Activated CD8-positive, alpha-beta memory T cell treated with anti-CD3 and anti-CD28 coated beads, Interleukin-2, amount 10 ng/mL, durations not matched to agents 7 days and 5 days (primary cell): ENCODE data around the gene CLEC7A. TPM values are rescaled to one million over a fixed set of nuclear protein-coding genes. Genes with fewer than 3 reads are reported as not detected.

Source experiments
- ATAC-seq: fragments of 150-1000 bp; cut with Tn5 transposase; one replicate; pipeline ENCODE4 v1.10.0; 2021; ENCODE audit warnings: moderate library complexity
- CTCF ChIA-PET: fragments of 350-600 bp; sonication (Branson Sonifier 250); formaldehyde crosslinking; loops from one replicate; lab custom pipeline; 2021; ENCODE audit warnings: antibody characterized with exemption; lab: Charles Lee
- DNase-seq: peaks from one replicate; pipeline ENCODE4 v3.0.0-alpha.2; 2020
- H3K27ac Mint-ChIP-seq: one replicate; pipeline ENCODE4 v1.8.0; 2021; ENCODE audit warnings: mild to moderate bottlenecking, mixed read lengths
- H3K27me3 Mint-ChIP-seq: one replicate; pipeline ENCODE4 v1.8.0; 2021; ENCODE audit warnings: mixed read lengths
- H3K36me3 Mint-ChIP-seq: one replicate; pipeline ENCODE4 v1.8.0; 2021; ENCODE audit warnings: mild to moderate bottlenecking, mixed read lengths
- H3K4me1 Mint-ChIP-seq: one replicate; pipeline ENCODE4 v1.8.0; 2021; ENCODE audit warnings: mixed read lengths
- H3K4me3 Mint-ChIP-seq: one replicate; pipeline ENCODE4 v1.8.0; 2021; ENCODE audit warnings: mild to moderate bottlenecking, moderate library complexity, mixed read lengths
- H3K9me3 Mint-ChIP-seq: one replicate; pipeline ENCODE4 v1.8.0; 2022; ENCODE audit warnings: low read depth, mixed read lengths
- total RNA-seq, 2 experiments: library from RNA; stranded (reverse); gene quantifications; one replicate each; pipeline ENCODE4 v1.2.3, GENCODE V29; 2021

CLEC7A gene
- total RNA-seq, 2 experiments from 2014 or later = 0.26 TPM; not detected in 1

DNA sequence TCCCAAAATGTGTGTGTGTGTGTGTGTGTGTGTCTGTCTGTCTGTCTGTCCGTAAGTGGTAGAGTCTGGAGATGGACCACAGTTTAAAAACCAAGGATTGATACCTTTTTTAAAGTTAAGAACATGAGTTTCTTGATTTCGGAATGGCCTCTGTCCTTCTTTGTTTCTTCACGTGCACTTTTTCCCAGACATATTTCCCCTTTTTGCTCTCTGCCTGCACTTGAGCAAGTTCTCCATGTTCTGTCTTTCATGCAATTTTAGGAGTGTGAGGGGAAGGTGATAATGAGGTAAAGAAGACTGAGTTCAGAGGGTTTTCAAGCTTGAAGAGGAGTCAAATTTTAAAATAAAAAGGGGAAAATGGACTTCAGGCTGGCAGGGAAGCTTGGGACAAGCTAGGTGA lies 29.3 kb upstream of the CLEC7A start:
- Mint-ChIP-seq H3K27me3 (peaks cover 29% of the 10 kb centered on the region), H3K4me1 (peaks cover 2% of the 10 kb centered on the region), H3K36me3 (no peaks in the 10 kb centered on the region), H3K9me3 (no peaks in the 10 kb centered on the region), H3K4me3 (no peak overlapping the region), H3K27ac (no peak overlapping the region)
- DNase-seq = no peak
- no peak for ATAC-seq
- CTCF ChIA-PET = interaction anchor here (0.6 to 1.3 kb wide), 2 partner anchors 8 to 32 kb away, joined by 3 read pairs; no protein-coding TSS in a partner anchor

DNA sequence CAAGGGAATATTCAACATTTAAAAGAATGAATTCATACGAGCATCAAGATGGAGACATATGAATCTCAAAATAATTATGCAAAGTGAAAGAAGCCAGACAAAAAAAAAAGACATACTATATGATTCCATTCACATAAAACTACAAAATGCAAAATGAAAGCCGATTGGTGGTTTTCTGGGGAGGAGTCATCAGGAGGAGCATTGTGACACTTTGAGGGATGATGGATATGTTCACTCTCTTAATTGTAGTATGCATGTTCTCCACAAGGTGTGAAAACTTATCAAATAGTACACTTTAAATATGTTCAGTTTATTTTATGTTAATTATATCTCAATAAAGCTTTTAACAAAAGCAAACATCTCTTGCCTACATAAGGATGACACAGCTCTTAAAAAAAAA lies 28.4 kb upstream of the CLEC7A start:
- ATAC-seq = no peak
- Mint-ChIP-seq H3K27me3 (peaks cover 31% of the 10 kb centered on the region), H3K9me3 (no peaks in the 10 kb centered on the region), H3K4me1 (peaks cover 8% of the 10 kb centered on the region), H3K4me3 (no peak overlapping the region), H3K36me3 (no peaks in the 10 kb centered on the region), H3K27ac (no peak overlapping the region)
- no peak for DNase-seq
- CTCF ChIA-PET = interaction anchor here (1.1 kb wide), 1 partner anchor 33 kb away, joined by 3 read pairs; no protein-coding TSS in a partner anchor

DNA sequence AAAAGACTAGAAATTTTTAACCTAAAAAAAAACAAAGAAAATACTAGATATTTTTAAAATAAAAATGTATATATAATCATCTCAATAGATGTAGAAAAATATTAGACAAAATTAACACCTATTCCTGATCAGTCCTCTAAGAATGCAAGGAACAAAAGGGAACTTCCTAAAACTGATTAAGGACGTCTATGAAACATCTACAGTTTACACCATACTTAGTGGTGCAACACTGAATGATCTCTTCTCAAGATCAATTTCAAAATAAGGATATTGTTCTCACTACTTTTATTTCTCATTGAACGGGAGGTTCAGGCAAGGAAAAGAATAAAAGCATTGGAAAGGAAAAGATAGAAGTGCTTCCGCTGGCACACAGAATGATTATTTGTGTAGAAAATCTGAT lies 26.0 kb upstream of the CLEC7A start:
- ATAC-seq (no peak), DNase-seq (no peak)
- CTCF ChIA-PET = no interaction called here
- Mint-ChIP-seq H3K27ac (no peak overlapping the region), H3K27me3 (peaks cover 31% of the 10 kb centered on the region), H3K4me1 (peaks cover 12% of the 10 kb centered on the region), H3K4me3 (no peak overlapping the region), H3K9me3 (no peaks in the 10 kb centered on the region), H3K36me3 (no peaks in the 10 kb centered on the region)

DNA sequence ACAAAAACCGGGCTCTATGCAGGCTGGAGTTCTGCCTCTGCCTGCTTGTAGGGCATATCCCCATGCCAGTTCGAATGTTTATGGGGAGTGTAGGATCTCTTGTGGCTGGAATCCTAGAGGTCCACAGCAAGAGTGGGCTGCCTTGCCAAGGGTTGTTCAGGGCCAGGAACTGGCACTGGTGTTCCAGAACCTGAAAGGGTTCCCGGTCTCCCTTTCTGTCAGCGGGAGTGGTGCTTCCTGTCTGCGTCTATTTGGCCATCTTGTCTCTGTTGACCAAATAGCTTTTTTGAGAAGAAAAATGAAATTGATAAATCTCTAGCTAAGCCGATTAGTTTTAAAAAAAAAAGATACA lies 24.1 kb upstream of the CLEC7A start:
- CTCF ChIA-PET = interaction anchor here (0.5 to 2.0 kb wide), 8 partner anchors 18 to 596 kb away, joined by 3 to 9 read pairs (median 3); partner anchors contain the start of genes GABARAPL1 and OLR1
- peak overlapping the region; percentile 79 for H3K27ac Mint-ChIP-seq

DNA sequence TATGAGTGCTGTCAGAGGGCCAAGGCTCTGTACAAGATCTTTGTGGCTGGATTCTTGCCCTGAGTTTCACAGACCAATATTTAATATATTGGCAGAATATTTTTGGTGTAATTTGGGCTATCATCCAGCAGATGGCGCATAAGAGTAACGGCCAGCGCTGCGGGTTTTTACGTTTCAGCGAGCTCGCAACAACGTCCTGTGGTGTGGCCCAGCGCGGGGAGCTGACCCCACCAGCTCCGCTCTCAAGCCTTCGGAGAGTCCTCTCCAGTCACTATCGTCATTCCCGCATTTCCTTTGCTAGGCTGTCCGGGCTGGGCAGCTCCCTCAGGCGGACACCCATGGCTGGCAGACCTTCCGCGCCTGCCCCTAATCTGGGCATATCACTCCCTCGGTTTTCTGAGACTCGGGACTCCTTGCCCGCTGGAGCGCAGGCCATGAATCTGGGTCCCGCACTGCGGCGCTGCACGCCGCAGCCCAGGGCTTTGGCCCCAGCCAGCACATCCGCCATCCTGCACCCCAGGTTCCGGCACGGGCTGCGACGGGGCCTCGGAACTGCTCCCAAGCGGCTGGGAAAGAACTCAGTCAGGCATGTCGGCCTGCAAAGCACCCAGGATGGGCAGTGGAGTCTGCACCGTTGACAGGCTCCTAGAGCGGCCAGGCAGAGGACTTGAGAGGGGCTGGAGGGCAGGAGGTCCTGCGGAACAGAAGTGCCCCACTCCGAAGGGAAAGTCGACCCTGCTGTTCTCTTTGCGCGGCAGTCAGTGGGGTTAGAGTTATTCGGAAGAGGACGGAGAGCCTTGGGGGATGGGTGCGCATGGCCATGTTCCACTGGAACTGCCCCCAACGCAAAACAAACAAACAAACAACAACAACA lies 23.5 kb upstream of the CLEC7A start:
- DNase-seq (peak; percentile 75), ATAC-seq (peak; percentile 83)
- Mint-ChIP-seq H3K27ac (peak overlapping the region; percentile 79), H3K4me1 (peaks cover 10% of the 10 kb centered on the region), H3K36me3 (no peaks in the 10 kb centered on the region), H3K27me3 (peaks cover 18% of the 10 kb centered on the region), H3K4me3 (peak overlapping the region; percentile 84), H3K9me3 (no peaks in the 10 kb centered on the region)
- CTCF ChIA-PET = interaction anchor here (0.6 to 3.0 kb wide), 38 partner anchors 9 to 596 kb away, joined by 3 to 31 read pairs (median 3); partner anchors contain the start of genes CLEC12B, GABARAPL1, OLR1 and STYK1

More for the DNA sequence above, 24.1 kb upstream of the CLEC7A start:
- peaks cover 23% of the 10 kb centered on the region for H3K27me3 Mint-ChIP-seq
- peaks cover 12% of the 10 kb centered on the region for H3K4me1 Mint-ChIP-seq
- H3K4me3 Mint-ChIP-seq = peak overlapping the region; percentile 84
- H3K9me3 Mint-ChIP-seq = no peaks in the 10 kb centered on the region
- no peak for ATAC-seq
- no peak for DNase-seq
- H3K36me3 Mint-ChIP-seq = no peaks in the 10 kb centered on the region

DNA sequence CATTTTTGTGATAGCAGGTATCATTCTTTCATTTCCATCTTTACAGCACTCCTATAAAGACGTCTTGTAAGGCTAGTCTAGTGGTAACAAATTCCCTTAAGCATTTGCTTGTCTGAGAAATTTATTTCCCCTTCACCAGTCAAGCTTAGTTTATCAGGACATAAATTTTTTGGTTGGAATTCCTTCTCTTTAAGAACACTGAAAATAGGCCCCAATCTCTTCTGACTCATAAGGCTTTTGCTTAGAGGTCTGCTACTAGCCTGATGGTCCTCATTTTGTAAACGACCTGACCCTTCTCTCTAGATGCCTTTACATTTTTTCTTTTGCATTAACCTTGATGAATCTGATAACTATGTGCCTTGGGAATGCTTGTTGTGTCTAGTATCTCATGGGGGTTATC lies 21.6 kb upstream of the CLEC7A start:
- CTCF ChIA-PET = interaction anchor here (0.7 to 3.0 kb wide), 5 partner anchors 8 to 620 kb away, joined by 3 to 31 read pairs (median 3); no protein-coding TSS in a partner anchor
- no peak for DNase-seq
- Mint-ChIP-seq H3K27me3 (peaks cover 20% of the 10 kb centered on the region), H3K4me3 (no peak overlapping the region), H3K36me3 (peaks cover 3% of the 10 kb centered on the region), H3K9me3 (no peaks in the 10 kb centered on the region), H3K4me1 (peaks cover 14% of the 10 kb centered on the region), H3K27ac (no peak overlapping the region)
- ATAC-seq = no peak

DNA sequence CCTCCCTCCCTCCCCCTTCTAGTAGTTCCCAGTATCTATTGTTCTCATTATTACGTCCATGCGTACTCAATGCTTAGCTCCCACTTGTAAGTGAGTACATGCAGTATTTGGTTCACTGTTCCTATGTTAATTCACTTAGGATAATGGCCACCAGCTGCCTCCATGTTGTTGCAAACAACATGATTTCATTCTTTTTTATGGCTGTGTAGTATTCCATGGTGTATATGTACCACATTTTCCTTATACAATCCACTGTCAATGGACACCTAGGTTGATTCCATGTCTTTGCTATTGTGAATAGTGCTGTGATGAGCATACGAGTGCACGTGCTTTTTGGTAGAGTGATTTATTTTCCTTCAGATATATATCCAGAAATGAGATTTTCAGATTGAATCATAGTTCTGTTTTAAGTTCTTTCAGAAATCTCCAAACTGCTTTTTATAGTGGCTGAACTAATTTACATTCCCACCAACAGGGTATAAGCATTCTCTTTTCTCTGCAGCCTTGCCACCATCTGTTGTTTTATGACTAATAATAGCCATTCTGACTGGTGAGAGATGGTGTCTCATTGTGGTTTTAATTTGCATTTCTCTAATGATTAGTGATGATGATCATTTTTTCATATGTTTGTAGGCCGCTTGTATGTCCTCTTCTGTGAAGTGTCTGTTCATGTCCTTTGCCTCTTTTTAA lies 17.9 kb upstream of the CLEC7A start:
- CTCF ChIA-PET = no interaction called here
- Mint-ChIP-seq H3K9me3 (no peaks in the 10 kb centered on the region), H3K27ac (no peak overlapping the region), H3K36me3 (peaks cover 3% of the 10 kb centered on the region), H3K4me3 (no peak overlapping the region), H3K4me1 (peaks cover 5% of the 10 kb centered on the region), H3K27me3 (peaks cover 28% of the 10 kb centered on the region)
- ATAC-seq = no peak
- no peak for DNase-seq

DNA sequence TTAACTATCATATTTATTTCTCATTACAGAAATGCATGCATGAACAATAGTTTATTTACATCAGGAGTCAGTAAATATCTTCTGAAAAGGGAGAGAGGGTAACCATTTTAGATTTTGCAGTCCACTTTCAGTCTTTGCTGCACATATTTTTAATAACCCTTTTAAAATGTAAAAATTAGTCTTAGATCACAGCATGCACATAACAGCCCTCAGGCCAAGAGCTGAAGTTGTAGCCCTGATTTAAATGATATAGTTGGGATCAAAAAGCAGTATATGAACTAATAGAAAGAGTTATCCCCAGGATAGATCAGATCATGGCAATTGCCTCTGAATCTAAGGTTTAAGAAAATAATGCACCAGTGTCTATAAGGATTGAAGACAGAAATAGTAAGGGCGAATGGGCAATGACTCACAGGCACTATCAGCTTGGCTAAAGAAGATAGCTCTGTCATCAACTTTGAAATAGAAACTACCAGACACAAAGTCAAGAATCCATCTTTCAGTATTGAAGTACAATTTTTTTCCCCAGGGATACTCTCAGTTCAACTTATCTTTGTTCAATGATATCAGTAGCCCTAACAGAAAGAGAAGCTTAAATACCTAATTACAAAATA lies 13.1 kb upstream of the CLEC7A start:
- H3K4me1 Mint-ChIP-seq = peaks cover 5% of the 10 kb centered on the region
- peaks cover 3% of the 10 kb centered on the region for H3K36me3 Mint-ChIP-seq
- CTCF ChIA-PET = interaction anchor here (0.8 to 2.6 kb wide), 7 partner anchors 10 to 329 kb away, joined by 3 to 11 read pairs (median 4); no protein-coding TSS in a partner anchor
- no peak overlapping the region for H3K27ac Mint-ChIP-seq
- ATAC-seq = no peak
- DNase-seq = no peak
- no peaks in the 10 kb centered on the region for H3K9me3 Mint-ChIP-seq
- H3K4me3 Mint-ChIP-seq = no peak overlapping the region
- H3K27me3 Mint-ChIP-seq = peaks cover 30% of the 10 kb centered on the region

DNA sequence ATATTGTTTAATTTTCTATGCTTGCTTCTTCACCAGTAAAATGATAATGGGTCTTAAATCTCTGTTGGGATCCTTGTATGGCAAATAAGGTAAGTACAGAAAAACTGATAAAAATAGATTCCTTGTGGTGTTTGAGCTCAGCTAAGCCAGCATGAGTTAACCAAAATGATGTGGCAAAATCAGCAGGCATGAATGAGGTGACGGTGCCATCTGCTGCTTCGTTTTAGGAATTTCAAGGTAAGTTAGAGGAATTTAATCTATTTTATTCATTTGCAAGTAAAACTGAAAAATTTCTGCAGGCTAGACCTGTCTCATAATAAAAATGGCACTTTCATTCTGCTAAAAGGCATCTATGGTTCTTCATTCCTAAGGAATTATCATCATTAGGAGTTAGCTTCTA lies 10.0 kb upstream of the CLEC7A start:
- DNase-seq (peak; percentile 59), ATAC-seq (no peak)
- Mint-ChIP-seq H3K27me3 (peaks cover 22% of the 10 kb centered on the region), H3K4me3 (no peak overlapping the region), H3K4me1 (peaks cover 2% of the 10 kb centered on the region), H3K36me3 (no peaks in the 10 kb centered on the region), H3K9me3 (no peaks in the 10 kb centered on the region), H3K27ac (no peak overlapping the region)
- CTCF ChIA-PET = interaction anchor here (0.6 to 3.1 kb wide), 17 partner anchors 9 to 397 kb away, joined by 3 to 19 read pairs (median 4); partner anchors contain the start of gene CLEC12B

DNA sequence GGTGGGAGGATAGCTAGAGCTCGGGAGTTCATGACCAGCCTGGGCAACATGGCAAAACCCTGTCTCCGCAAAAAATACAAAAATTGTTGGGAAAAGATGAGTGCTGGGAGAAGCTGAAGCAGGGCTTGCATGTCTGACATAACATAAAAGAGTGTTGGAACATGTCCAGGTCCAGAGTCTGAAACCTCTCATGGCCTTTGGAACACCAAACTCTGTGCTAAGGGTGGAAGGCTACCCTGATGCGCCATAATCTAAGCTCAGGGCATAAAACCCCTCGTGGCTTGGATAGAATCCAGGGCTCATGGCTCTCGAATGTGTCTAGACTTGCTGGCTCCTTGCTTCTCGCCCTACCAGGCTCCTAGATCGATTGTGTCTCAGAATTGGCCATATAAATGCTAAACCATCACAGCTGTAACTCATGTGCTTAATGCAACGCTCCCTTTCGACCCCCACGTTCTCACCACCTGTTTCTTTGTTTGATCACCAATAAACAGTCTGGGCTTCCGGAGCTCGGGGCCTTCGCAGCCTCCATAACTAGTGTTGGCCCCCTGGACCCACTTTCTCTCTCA lies 6.7 kb upstream of the CLEC7A start:
- H3K27me3 Mint-ChIP-seq = peaks cover 7% of the 10 kb centered on the region
- H3K4me1 Mint-ChIP-seq = peaks cover 2% of the 10 kb centered on the region
- no peak overlapping the region for H3K4me3 Mint-ChIP-seq
- no peak overlapping the region for H3K27ac Mint-ChIP-seq
- CTCF ChIA-PET = interaction anchor here (1.6 kb wide), 1 partner anchor 388 kb away, joined by 4 read pairs; no protein-coding TSS in a partner anchor
- H3K9me3 Mint-ChIP-seq = no peaks in the 10 kb centered on the region
- H3K36me3 Mint-ChIP-seq = no peaks in the 10 kb centered on the region
- DNase-seq (no peak), ATAC-seq (no peak)

DNA sequence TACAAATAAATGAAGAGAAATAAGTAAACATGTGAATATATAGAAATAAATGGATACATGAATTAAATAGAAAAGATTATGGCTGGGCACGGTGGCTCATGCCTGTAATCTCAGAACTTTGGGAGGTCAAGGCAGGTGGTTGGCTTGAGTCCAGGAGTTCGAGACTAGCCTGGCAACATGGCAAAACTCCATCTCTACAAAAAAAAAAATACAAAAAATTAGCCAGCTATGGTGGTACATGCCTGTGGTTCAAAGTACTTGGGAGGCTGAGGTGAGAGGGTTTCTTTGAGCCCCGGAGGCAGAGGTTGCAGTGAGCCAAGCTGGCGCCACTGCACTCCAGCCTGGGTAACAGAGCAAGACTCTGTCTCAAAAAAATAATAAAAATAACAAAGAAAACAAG lies 5.1 kb upstream of the CLEC7A start:
- CTCF ChIA-PET = interaction anchor here (2.0 kb wide), 1 partner anchor 321 kb away, joined by 5 read pairs; no protein-coding TSS in a partner anchor
- Mint-ChIP-seq H3K36me3 (no peaks in the 10 kb centered on the region), H3K27ac (no peak overlapping the region), H3K4me3 (no peak overlapping the region), H3K27me3 (peaks cover 7% of the 10 kb centered on the region), H3K9me3 (no peaks in the 10 kb centered on the region), H3K4me1 (peaks cover 4% of the 10 kb centered on the region)
- no peak for DNase-seq
- ATAC-seq = no peak

DNA sequence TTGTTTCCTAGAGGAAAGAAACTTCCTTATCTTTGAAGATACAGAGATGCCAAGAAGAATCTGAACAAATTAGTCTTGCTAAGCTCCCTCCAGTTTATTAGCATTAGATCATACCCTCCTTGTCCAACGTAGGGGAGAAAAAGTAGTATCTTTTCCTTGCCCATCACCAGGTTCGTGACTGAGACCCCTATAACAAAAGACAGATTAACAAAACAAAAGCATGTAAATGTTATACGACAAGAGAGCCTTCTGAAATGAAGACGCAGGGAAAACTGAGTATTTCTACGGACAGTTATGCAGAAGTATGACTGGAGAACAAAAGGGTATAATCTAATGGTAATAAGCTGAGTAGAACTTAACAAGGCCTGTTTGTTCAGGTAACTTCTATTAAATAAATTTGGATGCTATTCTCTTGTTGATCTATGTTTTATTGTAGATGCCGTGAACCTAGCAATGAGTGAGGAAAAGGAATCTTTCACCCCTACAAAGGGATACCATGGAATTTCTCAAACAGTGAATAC lies 2.9 kb upstream of the CLEC7A start:
- CTCF ChIA-PET = interaction anchor here (0.7 kb wide), 1 partner anchor 10 kb away, joined by 3 read pairs; no protein-coding TSS in a partner anchor
- no peak overlapping the region for H3K4me3 Mint-ChIP-seq
- no peaks in the 10 kb centered on the region for H3K36me3 Mint-ChIP-seq
- DNase-seq (no peak), ATAC-seq (no peak)
- peaks cover 5% of the 10 kb centered on the region for H3K4me1 Mint-ChIP-seq
- no peak overlapping the region for H3K27ac Mint-ChIP-seq
- H3K27me3 Mint-ChIP-seq = peaks cover 18% of the 10 kb centered on the region
- H3K9me3 Mint-ChIP-seq = no peaks in the 10 kb centered on the region
